HepG2 (cell line): Measurements from ENCODE around the gene DNMT1. TPM values are rescaled to one million over a fixed set of nuclear protein-coding genes. Genes with fewer than 3 reads are reported as not detected.

Source experiments
- ATAC-seq: fragments of 200-7000 bp; cut with Tn5 transposase; 3 replicates; pipeline ENCODE4 v1.9.1; 2020; ENCODE audit warnings: mild to moderate bottlenecking, moderate library complexity
- BruUV-seq: library from RNA; stranded (reverse); fragments of 400-500 nt; replicated peaks from 2 replicates; lab custom pipeline; 2021; lab: Mats Ljungman, UMichigan
- CTCF ChIA-PET: fragments of 300-600 bp; formaldehyde crosslinking; extraction: SDS; loops from one replicate; lab custom pipeline; 2021; ENCODE audit warnings: low total read pairs, inconsistent platforms, low intra/inter-chr PET ratio; lab: Yijun Ruan, JAX
- POLR2A ChIA-PET: fragments of 350-600 bp; sonication (Branson Sonifier 250); formaldehyde crosslinking; loops from one replicate; lab custom pipeline; 2020; ENCODE audit warnings: antibody characterized with exemption, inconsistent platforms; lab: Yijun Ruan, JAX
- DNase-seq: peaks from one replicate; pipeline ENCODE4 v3.0.0-alpha.2; 2015; ENCODE audit warnings: low spot score
- FAIRE-seq: peaks from 3 replicates; lab custom pipeline; 2011; peaks lifted over from hg19 to GRCh38; lab: Jason Lieb, UNC
- H2AFZ ChIP-seq: one replicate; pipeline ENCODE4 v1.6.1; 2011; ENCODE audit warnings: low read length, inconsistent platforms
- H3K27ac ChIP-seq: fragments of 300-600 bp; 3 replicates; pipeline ENCODE4 v1.8.0; 2011; ENCODE audit warnings: mixed run types, mild to moderate bottlenecking, mixed read lengths, low read length, inconsistent platforms; ENCODE audit not compliant: insufficient read depth; ENCODE audit errors: extremely low read length
- H3K27me3 ChIP-seq, 2 experiments: fragments of 200-600 bp in 1 of 2; 2 replicates in 1 of 2; 3 replicates in 1 of 2; pipeline versions ENCODE4 v1.6.0 to v1.8.0; 2011; ENCODE audit warnings: low read length in 2 of 2, mild to moderate bottlenecking in 2 of 2, moderate library complexity in 2 of 2, inconsistent platforms in 1 of 2; ENCODE audit not compliant: insufficient read depth in 2 of 2, control insufficient read depth in 1 of 2
- H3K36me3 ChIP-seq, 2 experiments: fragments of 200-600 bp in 1 of 2; replicated peaks in 1 of 2; 2 replicates in 1 of 2; 3 replicates in 1 of 2; pipeline versions ENCODE4 v1.5.1 to v1.8.0; 2011; ENCODE audit warnings: low read length in 2 of 2, inconsistent platforms in 1 of 2; ENCODE audit not compliant: insufficient read depth in 2 of 2, control insufficient read depth in 1 of 2
- H3K4me1 ChIP-seq: 2 replicates; pipeline ENCODE4 v1.5.1; 2012; ENCODE audit warnings: low read length, inconsistent platforms; ENCODE audit not compliant: insufficient read depth
- H3K4me2 ChIP-seq: 2 replicates; pipeline ENCODE4 v1.6.0; 2011; ENCODE audit warnings: low read depth, low read length, inconsistent platforms
- H3K4me3 ChIP-seq, 3 experiments: fragments of 200-600 bp in 1 of 3; sonication (generic), shearing (Covaris generic) in 1 of 3; replicated peaks in 1 of 3; 2 replicates each; pipeline ENCODE4 v1.5.1; 2011 to 2016; ENCODE audit warnings: low read length in 3 of 3, inconsistent platforms in 2 of 3, low read depth in 2 of 3, mild to moderate bottlenecking in 2 of 3, control low read depth in 1 of 3, mixed read lengths in 1 of 3; ENCODE audit not compliant: insufficient read depth in 1 of 3
- H3K79me2 ChIP-seq: one replicate; pipeline ENCODE4 v1.6.1; 2011; ENCODE audit warnings: low read length, inconsistent platforms; ENCODE audit not compliant: insufficient read depth
- H3K9ac ChIP-seq: 2 replicates; pipeline ENCODE4 v1.6.0; 2011; ENCODE audit warnings: mild to moderate bottlenecking, low read depth, low read length, inconsistent platforms; ENCODE audit not compliant: insufficient read depth
- H3K9me3 ChIP-seq: 2 replicates; pipeline ENCODE4 v1.5.1; 2012; ENCODE audit warnings: mild to moderate bottlenecking, low read length
- H4K20me1 ChIP-seq: 2 replicates; pipeline ENCODE4 v1.6.0; 2011; ENCODE audit warnings: inconsistent platforms, mild to moderate bottlenecking, low read length, moderate library complexity; ENCODE audit not compliant: insufficient read depth
- CHD2 ChIP-seq: IDR thresholded peaks from 2 replicates; pipeline ENCODE4 v1.6.1; 2011; ENCODE audit warnings: low read depth, low read length, improper control_type of control experiment
- FOXM1 ChIP-seq: sonication (generic); formaldehyde crosslinking; IDR thresholded peaks from 2 replicates; pipeline ENCODE4 v1.5.0; 2020; ENCODE audit warnings: missing genetic modification reagents
- HIC2 ChIP-seq: sonication (generic); formaldehyde crosslinking; IDR thresholded peaks from 2 replicates; pipeline ENCODE4 v1.9.0; 2022; ENCODE audit warnings: low read depth, missing genetic modification reagents
- JUN ChIP-seq: sonication (generic); formaldehyde crosslinking; IDR thresholded peaks from 2 replicates; pipeline ENCODE4 v1.4.0; 2020; ENCODE audit warnings: mild to moderate bottlenecking, missing genetic modification reagents
- KMT2B ChIP-seq: IDR thresholded peaks from 2 replicates; pipeline ENCODE4 v1.6.1; 2016; ENCODE audit warnings: missing genetic modification reagents, missing compliant biosample characterization
- MLX ChIP-seq: IDR thresholded peaks from 2 replicates; pipeline ENCODE4 v1.6.1; 2016
- PAX8 ChIP-seq: sonication (generic); formaldehyde crosslinking; IDR thresholded peaks from 2 replicates; pipeline ENCODE4 v1.8.0; 2022; ENCODE audit warnings: mild to moderate bottlenecking, missing genetic modification reagents, borderline replicate concordance
- PHF8 ChIP-seq: sonication (generic); formaldehyde crosslinking; IDR thresholded peaks from 2 replicates; pipeline ENCODE4 v1.5.0; 2020; ENCODE audit warnings: missing genetic modification reagents
- POLR2G ChIP-seq: fragments of 200-400 bp; formaldehyde crosslinking; IDR thresholded peaks from 2 replicates; pipeline ENCODE4 v1.6.1; 2018; ENCODE audit warnings: mild to moderate bottlenecking, low read depth, low read length, moderate library complexity
- RELA ChIP-seq: sonication (generic); formaldehyde crosslinking; IDR thresholded peaks from 2 replicates; pipeline ENCODE4 v1.4.0; 2020; ENCODE audit warnings: missing genetic modification reagents
- SIN3A ChIP-seq: IDR thresholded peaks from 2 replicates; pipeline ENCODE4 v1.6.1; 2011; ENCODE audit warnings: low read depth, mild to moderate bottlenecking, control low read depth, low read length, borderline replicate concordance
- SRSF9 ChIP-seq: fragments of 200-400 bp; formaldehyde crosslinking; IDR thresholded peaks from 2 replicates; pipeline ENCODE4 v1.6.1; 2018; ENCODE audit warnings: borderline replicate concordance, mild to moderate bottlenecking, low read depth, low read length; ENCODE audit not compliant: insufficient read depth, poor library complexity, severe bottlenecking
- ZFP36L1 ChIP-seq: sonication (generic); formaldehyde crosslinking; IDR thresholded peaks from 2 replicates; pipeline ENCODE4 v1.8.0; 2022; ENCODE audit warnings: mild to moderate bottlenecking, missing genetic modification reagents, moderate library complexity
- ZMYM3 ChIP-seq: sonication (generic); formaldehyde crosslinking; IDR thresholded peaks from 2 replicates; pipeline ENCODE4 v1.5.1; 2020; ENCODE audit warnings: mild to moderate bottlenecking, missing genetic modification reagents
- ZNF740 ChIP-seq: sonication (generic); formaldehyde crosslinking; IDR thresholded peaks from 2 replicates; pipeline ENCODE4 v1.4.0; 2020; ENCODE audit warnings: missing genetic modification reagents
- ZNF768 ChIP-seq: sonication (generic); formaldehyde crosslinking; IDR thresholded peaks from 2 replicates; pipeline ENCODE4 v1.4.0; 2020; ENCODE audit warnings: missing genetic modification reagents
- ZNF839 ChIP-seq: sonication (generic); formaldehyde crosslinking; IDR thresholded peaks from 2 replicates; pipeline ENCODE4 v1.4.0; 2020; ENCODE audit warnings: missing genetic modification reagents, mild to moderate bottlenecking, borderline replicate concordance
- ZSCAN12 ChIP-seq: sonication (generic); formaldehyde crosslinking; IDR thresholded peaks from 2 replicates; pipeline ENCODE4 v1.9.0; 2021; ENCODE audit warnings: mild to moderate bottlenecking, missing genetic modification reagents
- WGBS: methylation state at CpG from one replicate; pipeline ENCODE4 v1.1.6; 2017; ENCODE audit warnings: low lambda C conversion rate; 5-methylcytosine and 5-hydroxymethylcytosine counted together
- in situ Hi-C: cut with HindIII; loops from 2 replicates; pipeline ENCODE4 v1.10.0; 2017; ENCODE audit warnings: low pct_unique_long_range_greater_than_20kb; ENCODE audit not compliant: extremely low pct_ligation_motif_present
- intact Hi-C: fragments of 100-400 bp; cut with micrococcal nuclease; formaldehyde crosslinking; loops from one replicate; pipeline ENCODE4 v1.10.0; 2022; ENCODE audit not compliant: unreplicated experiment
- polyA plus RNA-seq, 8 experiments: library from polyadenylated mRNA; depleted of rRNA in 3 of 8; stranded (reverse) in 7 of 8; unstranded in 1 of 8; fragments of >200 nt; fragmentation: Illumina TruSeq in 4 of 8; extraction: Trizol in 4 of 8; gene quantifications; 2 replicates each; pipeline versions ENCODE4 v1.2.1 to v1.2.3, GENCODE V29; 2011 to 2016; ENCODE audit warnings: low read depth in 4 of 8, missing spikeins in 1 of 8, mixed read lengths in 1 of 8; ENCODE audit not compliant: insufficient read depth in 1 of 8
- total RNA-seq, 5 experiments: library from RNA; depleted of rRNA; stranded (reverse); fragments of >200 nt; fragmentation: Illumina TruSeq; extraction: Trizol; gene quantifications; 2 replicates each; pipeline ENCODE4 v1.2.3, GENCODE V29; 2016; ENCODE audit warnings: low read depth in 1 of 5

DNMT1 gene
- total and polyA plus RNA-seq, 2 of the 13 experiments (the other 11 are each of a cell fraction or from before 2014, with no cell fraction given), result 31.2 to 91.1 TPM

GRCh38 chr19:10102787-10103236 lies 91.9 kb downstream of the DNMT1 start:
- no peak for FAIRE-seq
- no peak for DNase-seq

More at GRCh38 chr19:10102787-10103236, 91.9 kb downstream of the DNMT1 start:
- WGBS, result 36% methylated on average over 7 of the region's 7 CpGs
- TF ChIP-seq HIC2 (CRISPR knock-in tag) (no peak), MLX (CRISPR knock-in tag) (no peak), RELA (CRISPR knock-in tag) (no peak), PAX8 (no peak), CHD2 (no peak), SRSF9 (no peak), ZSCAN12 (CRISPR knock-in tag) (no peak), PHF8 (peak; percentile 17; the same call in 1 of the 2 replicates), JUN (CRISPR knock-in tag) (no peak), ZNF839 (CRISPR knock-in tag) (no peak), KMT2B (CRISPR knock-in tag) (no peak), ZFP36L1 (CRISPR knock-in tag) (no peak), POLR2G (no peak), ZMYM3 (CRISPR knock-in tag) (peak; percentile 50; the same call in 1 of the 2 replicates), ZNF768 (CRISPR knock-in tag) (peak; percentile 96), ZNF740 (CRISPR knock-in tag) (no peak), SIN3A (no peak), FOXM1 (no peak)
- Histone ChIP-seq H3K4me3 (peak overlapping the region in 1 of 3 experiments; percentile 63; a peak in 2 of 6 replicates), H3K79me2 (peaks cover 13% of the 10 kb centered on the region), H2AFZ (peak overlapping the region; percentile 78), H4K20me1 (no peaks in the 10 kb centered on the region), H3K4me2 (peak overlapping the region; percentile 87), H3K9ac (no peak overlapping the region), H3K27me3 (no peaks in the 10 kb centered on the region; a peak in 1 of 5 replicates), H3K9me3 (no peaks in the 10 kb centered on the region), H3K27ac (no peak overlapping the region), H3K4me1 (peaks cover 53% of the 10 kb centered on the region), H3K36me3 (peaks cover 1 to 7% of the 10 kb centered on the region in 2 experiments; a peak in 4 of 5 replicates)
- no TSS peak for BruUV-seq
- ChIA-PET POLR2A (interaction anchor here (0.9 kb wide), 2 partner anchors 9 to 168 kb away, joined by 3 read pairs; partner anchors contain the start of genes ICAM1 and P2RY11), CTCF (no interaction called here)
- intact Hi-C loops, result no loop called here
- in situ Hi-C loops, result no loop called here
- no peak for ATAC-seq
